Measurements from ENCODE around the gene SIDT2. TPM values are rescaled to one million over a fixed set of nuclear protein-coding genes. Genes with fewer than 3 reads are reported as not detected.

SIDT2 gene
- total RNA-seq, 2 donors from 2014 or later: 39.3 to 43.0 TPM

GRCh38 chr11:117202386-117203068 is 24.0 kb downstream of the SIDT2 start:
- no peaks in the 10 kb centered on the region for H3K27me3 Mint-ChIP-seq (ENCODE audit: insufficient read depth)
- H3K4me1 Mint-ChIP-seq: peaks cover 40% of the 10 kb centered on the region
- H3K4me3 Mint-ChIP-seq: no peak overlapping the region
- Histone ChIP-seq H3K4me1 (ENCODE audit: control insufficient read depth, insufficient read depth, low read length) (peaks cover 13% of the 10 kb centered on the region), H3K4me3 (ENCODE audit: low read length) (peak overlapping the region; percentile 88), H3K9ac (ENCODE audit: extremely low read depth, low read length, poor library complexity, severe bottlenecking) (peak overlapping the region; percentile 86), H3K27me3 (ENCODE audit: control insufficient read depth, insufficient read depth, low read length, poor library complexity, severe bottlenecking) (no peaks in the 10 kb centered on the region), H3K27ac (ENCODE audit: low read depth, low read length) (no peak overlapping the region), H3K9me3 (ENCODE audit: control insufficient read depth, low read length) (no peaks in the 10 kb centered on the region), H3K36me3 (ENCODE audit: control insufficient read depth, insufficient read depth, low read length) (peaks cover 44% of the 10 kb centered on the region)
- no peaks in the 10 kb centered on the region for H3K9me3 Mint-ChIP-seq
- peaks cover 30% of the 10 kb centered on the region for H3K36me3 Mint-ChIP-seq (ENCODE audit: low read depth)
- no peak for TF ChIP-seq CTCF (conservative IDR thresholded peaks at IDR 0.05)
- WGBS, 2 experiments (ENCODE audit: insufficient coverage in 1 of 2, insufficient read length in 1 of 2): 75 to 93% methylated on average over 2 to 7 of the region's 7 CpGs
- no peak for DNase-seq
- H3K27ac Mint-ChIP-seq: no peak overlapping the region

- no peak overlapping the region for H3K4me3 Mint-ChIP-seq
- H3K36me3 Mint-ChIP-seq (ENCODE audit: low read depth): peaks cover 29% of the 10 kb centered on the region
- Histone ChIP-seq H3K36me3 (ENCODE audit: control insufficient read depth, insufficient read depth, low read length) (peaks cover 44% of the 10 kb centered on the region), H3K9ac (ENCODE audit: extremely low read depth, low read length, poor library complexity, severe bottlenecking) (peak overlapping the region; percentile 86), H3K27ac (ENCODE audit: low read depth, low read length) (no peak overlapping the region), H3K4me3 (ENCODE audit: low read length) (peak overlapping the region; percentile 88), H3K9me3 (ENCODE audit: control insufficient read depth, low read length) (no peaks in the 10 kb centered on the region), H3K27me3 (ENCODE audit: control insufficient read depth, insufficient read depth, low read length, poor library complexity, severe bottlenecking) (no peaks in the 10 kb centered on the region), H3K4me1 (ENCODE audit: control insufficient read depth, insufficient read depth, low read length) (peaks cover 13% of the 10 kb centered on the region)
- H3K9me3 Mint-ChIP-seq: no peaks in the 10 kb centered on the region
- peaks cover 36% of the 10 kb centered on the region for H3K4me1 Mint-ChIP-seq
- no peak overlapping the region for H3K27ac Mint-ChIP-seq
- no peaks in the 10 kb centered on the region for H3K27me3 Mint-ChIP-seq (ENCODE audit: insufficient read depth)
- no peak for DNase-seq
- no peak for TF ChIP-seq CTCF (conservative IDR thresholded peaks at IDR 0.05)
- WGBS, 2 experiments (ENCODE audit: insufficient coverage in 1 of 2, insufficient read length in 1 of 2): 94 to 100% methylated on average over 3 to 10 of the region's 10 CpGs
Observed at GRCh38 chr11:117203069-117203407, 24.5 kb downstream of the SIDT2 start.

GRCh38 chr11:117204283-117205080 is 25.9 kb downstream of the SIDT2 start:
- Histone ChIP-seq H3K9me3 (ENCODE audit: control insufficient read depth, low read length) (no peaks in the 10 kb centered on the region), H3K36me3 (ENCODE audit: control insufficient read depth, insufficient read depth, low read length) (peaks cover 44% of the 10 kb centered on the region), H3K4me3 (ENCODE audit: low read length) (no peak overlapping the region), H3K4me1 (ENCODE audit: control insufficient read depth, insufficient read depth, low read length) (peaks cover 3% of the 10 kb centered on the region), H3K27me3 (ENCODE audit: control insufficient read depth, insufficient read depth, low read length, poor library complexity, severe bottlenecking) (no peaks in the 10 kb centered on the region), H3K27ac (ENCODE audit: low read depth, low read length) (no peak overlapping the region), H3K9ac (ENCODE audit: extremely low read depth, low read length, poor library complexity, severe bottlenecking) (no peak overlapping the region)
- DNase-seq: peak; percentile 53
- 89 to 93% methylated on average over 10 to 17 of the region's 17 CpGs for WGBS, 2 experiments (ENCODE audit: insufficient coverage in 1 of 2, insufficient read length in 1 of 2)
- Mint-ChIP-seq H3K4me1 (peaks cover 26% of the 10 kb centered on the region), H3K9me3 (no peaks in the 10 kb centered on the region), H3K4me3 (no peak overlapping the region), H3K27me3 (ENCODE audit: insufficient read depth) (no peaks in the 10 kb centered on the region), H3K36me3 (ENCODE audit: low read depth) (peaks cover 29% of the 10 kb centered on the region), H3K27ac (peak overlapping the region; percentile 16)
- TF ChIP-seq CTCF (conservative IDR thresholded peaks at IDR 0.05): no peak
